Uterus (tissue), 4 donors: Measurements from ENCODE around the gene NPFFR1. TPM values are rescaled to one million over a fixed set of nuclear protein-coding genes. Genes with fewer than 3 reads are reported as not detected.

ENCODE experiments used
- DNase-seq, 2 donors: peaks; one replicate each; pipeline ENCODE4 v3.0.0-alpha.2; 2019 to 2020
- H3K27ac ChIP-seq, 2 donors: fragments of 200-600 bp; sonication (generic); 1 replicate in 1 of 2; 2 replicates in 1 of 2; pipeline ENCODE4 v1.5.1; 2016 to 2018
- H3K27me3 ChIP-seq, 2 donors: fragments of 200-600 bp; sonication (generic); one replicate each; pipeline ENCODE4 v1.5.1; 2018 to 2019; ENCODE audit warnings: control low read depth in 1 of 2
- H3K36me3 ChIP-seq, 2 donors: fragments of 200-600 bp; sonication (generic); one replicate each; pipeline ENCODE4 v1.5.1; 2019; ENCODE audit warnings: control low read depth in 1 of 2
- H3K4me1 ChIP-seq, 2 donors: fragments of 200-600 bp; sonication (generic); one replicate each; pipeline ENCODE4 v1.5.1; 2018 to 2019; ENCODE audit warnings: control low read depth in 1 of 2
- H3K4me3 ChIP-seq, 2 donors: fragments of 200-600 bp; sonication (generic); 1 replicate in 1 of 2; 2 replicates in 1 of 2; pipeline ENCODE4 v1.5.1; 2018 to 2019; ENCODE audit warnings: mild to moderate bottlenecking in 1 of 2
- H3K9me3 ChIP-seq, 2 donors: fragments of 200-600 bp; sonication (generic); one replicate each; pipeline ENCODE4 v1.5.1; 2019; ENCODE audit warnings: control low read depth in 1 of 2
- CTCF ChIP-seq, 4 experiments: fragments of 200-600 bp in 2 of 4; fragments of 450-650 bp in 2 of 4; sonication (generic) in 2 of 4; IDR thresholded peaks; one replicate each; pipeline ENCODE4 v1.5.1; 2016 to 2019; ENCODE audit warnings: antibody characterized with exemption in 4 of 4, mild to moderate bottlenecking in 2 of 4, moderate library complexity in 1 of 4
- POLR2A ChIP-seq, 2 donors: fragments of 450-650 bp; IDR thresholded peaks; one replicate each; pipeline ENCODE4 v1.6.1; 2016; ENCODE audit warnings: antibody characterized with exemption in 2 of 2, mild to moderate bottlenecking in 1 of 2, moderate library complexity in 1 of 2
- intact Hi-C: fragments of 100-400 bp; cut with DNase I; formaldehyde crosslinking; loops from one replicate; pipeline ENCODE4 v1.15.1; 2023; ENCODE audit warnings: low total_unique reads
- total RNA-seq, 4 donors: library from RNA; depleted of rRNA in 3 of 4; stranded (reverse); fragments of >200 nt in 3 of 4; gene quantifications; one replicate each; pipeline versions ENCODE4 v1.1.0 to v1.2.4, GENCODE V29; 2014 to 2023
- donor health status: DM: yes; HTN: yes; CAD: no.

NPFFR1 gene
- total RNA-seq, 4 donors from 2014 or later: 0.43 to 2.1 TPM; not detected in 2

GRCh38 chr10:70271996-70272924 is 11.5 kb downstream of the NPFFR1 start:
- no peak for DNase-seq
- Histone ChIP-seq H3K36me3 (no peaks in the 10 kb centered on the region), H3K27me3 (no peaks in the 10 kb centered on the region), H3K27ac (no peak overlapping the region), H3K4me3 (no peak overlapping the region), H3K4me1 (no peaks in the 10 kb centered on the region), H3K9me3 (no peaks in the 10 kb centered on the region)
- TF ChIP-seq CTCF (IDR thresholded peaks at IDR 0.05) (no peak), POLR2A (IDR thresholded peaks at IDR 0.05) (no peak)
- intact Hi-C loops: no loop called here

- intact Hi-C loops: no loop called here
- Histone ChIP-seq H3K4me1 (no peaks in the 10 kb centered on the region), H3K27me3 (no peaks in the 10 kb centered on the region), H3K27ac (no peak overlapping the region), H3K36me3 (no peaks in the 10 kb centered on the region), H3K9me3 (no peaks in the 10 kb centered on the region), H3K4me3 (no peak overlapping the region)
- TF ChIP-seq POLR2A (IDR thresholded peaks at IDR 0.05) (no peak), CTCF (IDR thresholded peaks at IDR 0.05) (no peak)
- no peak for DNase-seq
Observed at GRCh38 chr10:70270952-70271351, 12.9 kb downstream of the NPFFR1 start.

- no peaks in the 10 kb centered on the region for H3K27me3 ChIP-seq
- no peak overlapping the region for H3K27ac ChIP-seq
- DNase-seq: no peak
- no peak for TF ChIP-seq CTCF (IDR thresholded peaks at IDR 0.05)
- TF ChIP-seq POLR2A (IDR thresholded peaks at IDR 0.05): no peak
- no peaks in the 10 kb centered on the region for H3K4me1 ChIP-seq
- intact Hi-C loops: no loop called here
- H3K36me3 ChIP-seq: no peaks in the 10 kb centered on the region
- no peak overlapping the region for H3K4me3 ChIP-seq
- no peaks in the 10 kb centered on the region for H3K9me3 ChIP-seq
Observed at GRCh38 chr10:70269741-70270140, 14.1 kb downstream of the NPFFR1 start.

- no peaks in the 10 kb centered on the region for H3K27me3 ChIP-seq
- H3K36me3 ChIP-seq: no peaks in the 10 kb centered on the region
- no peak for TF ChIP-seq POLR2A (IDR thresholded peaks at IDR 0.05)
- no peak for TF ChIP-seq CTCF (IDR thresholded peaks at IDR 0.05)
- H3K4me1 ChIP-seq: no peaks in the 10 kb centered on the region
- intact Hi-C loops: no loop called here
- no peak overlapping the region for H3K27ac ChIP-seq
- DNase-seq: no peak
- H3K4me3 ChIP-seq: no peak overlapping the region
- no peaks in the 10 kb centered on the region for H3K9me3 ChIP-seq
Observed at GRCh38 chr10:70268376-70268775, 15.4 kb downstream of the NPFFR1 start.

- intact Hi-C loops: no loop called here
- Histone ChIP-seq H3K9me3 (no peaks in the 10 kb centered on the region), H3K36me3 (no peaks in the 10 kb centered on the region), H3K4me1 (no peaks in the 10 kb centered on the region), H3K27me3 (no peaks in the 10 kb centered on the region), H3K27ac (no peak overlapping the region), H3K4me3 (no peak overlapping the region)
- DNase-seq: no peak
- no peak for TF ChIP-seq POLR2A (IDR thresholded peaks at IDR 0.05)
Observed at GRCh38 chr10:70267161-70267933, 16.5 kb downstream of the NPFFR1 start.
